ENCODE measurements around the gene ZCCHC17.

- TF ChIP-seq CTCF (IDR thresholded peaks at IDR 0.05) (no peak), EP300 (IDR thresholded peaks at IDR 0.05) (no peak)
Observed at GRCh38 chr1:31401241-31401640, 104.4 kb downstream of the ZCCHC17 start.
